Gastrocnemius medialis (tissue), 4 donors: ENCODE data around the gene ZMIZ2. TPM values are rescaled to one million over a fixed set of nuclear protein-coding genes. Genes with fewer than 3 reads are reported as not detected.
A peak's percentile ranks its signal among the peaks of the same experiment; 100 is the strongest.

ENCODE experiments used
- ATAC-seq, 2 donors: fragments of 150-250 bp; one replicate each; pipeline ENCODE4 v1.9.1; 2016
- DNase-seq, 2 donors: peaks; one replicate each; pipeline ENCODE4 v3.0.0-alpha.2; 2019
- H3K27ac ChIP-seq, 4 donors: fragments of 200-600 bp; sonication (generic); 1 replicate in 1 of 4; 2 replicates in 3 of 4; pipeline ENCODE4 v1.5.1; 2016 to 2018; ENCODE audit warnings: mild to moderate bottlenecking in 2 of 4, moderate library complexity in 1 of 4
- H3K27me3 ChIP-seq, 3 donors: fragments of 200-600 bp; sonication (generic) in 2 of 3; 1 replicate in 1 of 3; 2 replicates in 2 of 3; pipeline versions ENCODE4 v1.5.1 to v1.6.0; 2016 to 2019; ENCODE audit warnings: mild to moderate bottlenecking in 1 of 3, moderate library complexity in 1 of 3
- H3K36me3 ChIP-seq, 2 donors: fragments of 200-600 bp; sonication (generic) in 1 of 2; one replicate each; pipeline ENCODE4 v1.5.1; 2017 to 2018
- H3K4me1 ChIP-seq, 2 donors: fragments of 200-600 bp; sonication (generic) in 1 of 2; one replicate each; pipeline ENCODE4 v1.5.1; 2016 to 2017; ENCODE audit warnings: mild to moderate bottlenecking in 2 of 2
- H3K4me3 ChIP-seq, 4 donors: fragments of 200-600 bp; sonication (generic) in 3 of 4; 1 replicate in 1 of 4; 2 replicates in 3 of 4; pipeline ENCODE4 v1.5.1; 2016 to 2019; ENCODE audit warnings: mild to moderate bottlenecking in 2 of 4
- H3K9me3 ChIP-seq, 3 donors: fragments of 200-600 bp; sonication (generic) in 2 of 3; 1 replicate in 1 of 3; 2 replicates in 2 of 3; pipeline ENCODE4 v1.5.1; 2016 to 2019
- POLR2A ChIP-seq, 2 donors: fragments of 450-650 bp; IDR thresholded peaks; one replicate each; pipeline ENCODE4 v1.6.1; 2017; ENCODE audit warnings: antibody characterized with exemption in 2 of 2, mild to moderate bottlenecking in 2 of 2, moderate library complexity in 2 of 2
- in situ Hi-C, 4 donors: fragments of 200-750 bp; cut with MboI; loops; one replicate each; pipeline versions ENCODE4 v1.15.0 to v1.8.0; 2017; ENCODE audit warnings: low sequenced_read_pairs in 4 of 4
- intact Hi-C: fragments of 100-400 bp; cut with DNase I; formaldehyde crosslinking; loops from one replicate; pipeline ENCODE4 v1.15.1; 2023; ENCODE audit warnings: low total_unique reads
- total RNA-seq, 4 donors: library from RNA; depleted of rRNA; stranded (reverse); fragments of >200 nt; gene quantifications; one replicate each; pipeline versions ENCODE4 v1.1.0 to v1.2.3, GENCODE V29; 2016
- TF ChIP-seq, protein P1 (sequence below), 5 experiments: fragments of 450-650 bp in 3 of 5; fragments of 200-600 bp in 2 of 5; sonication (generic) in 2 of 5; IDR thresholded peaks in 4 of 5; conservative IDR thresholded peaks in 1 of 5; 1 replicate in 4 of 5; 2 replicates in 1 of 5; pipeline ENCODE4 v1.5.1; 2016 to 2019; ENCODE audit warnings: antibody characterized with exemption in 5 of 5, mild to moderate bottlenecking in 3 of 5, moderate library complexity in 3 of 5

ZMIZ2 gene
- total RNA-seq, 4 donors from 2014 or later = 10.7 to 19.8 (median 14.0) TPM

DNA sequence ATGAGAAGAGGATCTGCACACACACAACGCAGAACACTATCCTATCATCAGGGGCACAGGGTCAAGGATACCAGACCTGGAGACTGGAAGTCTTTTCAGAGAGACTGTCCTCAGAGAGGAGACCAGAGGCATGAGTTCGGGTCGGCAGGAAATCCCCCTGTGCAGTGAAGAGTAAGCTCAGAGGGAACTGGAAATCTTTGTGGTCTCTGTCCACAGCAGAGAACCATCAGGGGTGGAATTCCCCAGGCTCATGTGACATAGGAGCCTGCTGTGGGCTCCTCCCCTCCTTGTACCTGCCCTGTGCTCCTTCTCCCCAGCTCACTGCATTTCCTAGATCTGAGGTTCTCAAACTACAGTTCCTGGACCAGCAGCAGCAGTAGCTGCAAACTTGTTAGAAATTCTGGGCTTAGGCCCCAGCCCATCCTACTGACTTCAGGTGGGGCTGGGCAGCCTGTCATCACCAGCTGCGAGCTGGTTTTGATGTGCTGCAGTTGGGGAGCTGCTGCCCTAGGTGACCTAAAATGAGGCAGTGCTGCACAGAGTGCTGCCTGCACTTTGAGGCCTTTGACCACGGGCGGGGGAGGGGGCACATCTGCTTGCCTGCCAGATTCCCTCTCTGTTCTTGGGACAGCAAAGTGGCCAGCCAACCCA lies 2.4 kb downstream of the ZMIZ2 start:
- peaks cover 31 to 42% of the 10 kb centered on the region in 2 donors for H3K4me1 ChIP-seq
- H3K4me3 ChIP-seq = no peak overlapping the region
- no peaks in the 10 kb centered on the region for H3K9me3 ChIP-seq
- ATAC-seq (no peak), DNase-seq (no peak)
- TF ChIP-seq, protein P1, sequence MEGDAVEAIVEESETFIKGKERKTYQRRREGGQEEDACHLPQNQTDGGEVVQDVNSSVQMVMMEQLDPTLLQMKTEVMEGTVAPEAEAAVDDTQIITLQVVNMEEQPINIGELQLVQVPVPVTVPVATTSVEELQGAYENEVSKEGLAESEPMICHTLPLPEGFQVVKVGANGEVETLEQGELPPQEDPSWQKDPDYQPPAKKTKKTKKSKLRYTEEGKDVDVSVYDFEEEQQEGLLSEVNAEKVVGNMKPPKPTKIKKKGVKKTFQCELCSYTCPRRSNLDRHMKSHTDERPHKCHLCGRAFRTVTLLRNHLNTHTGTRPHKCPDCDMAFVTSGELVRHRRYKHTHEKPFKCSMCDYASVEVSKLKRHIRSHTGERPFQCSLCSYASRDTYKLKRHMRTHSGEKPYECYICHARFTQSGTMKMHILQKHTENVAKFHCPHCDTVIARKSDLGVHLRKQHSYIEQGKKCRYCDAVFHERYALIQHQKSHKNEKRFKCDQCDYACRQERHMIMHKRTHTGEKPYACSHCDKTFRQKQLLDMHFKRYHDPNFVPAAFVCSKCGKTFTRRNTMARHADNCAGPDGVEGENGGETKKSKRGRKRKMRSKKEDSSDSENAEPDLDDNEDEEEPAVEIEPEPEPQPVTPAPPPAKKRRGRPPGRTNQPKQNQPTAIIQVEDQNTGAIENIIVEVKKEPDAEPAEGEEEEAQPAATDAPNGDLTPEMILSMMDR (IDR thresholded peaks at IDR 0.05 in 4 of 5, conservative IDR thresholded peaks at IDR 0.05 in 1 of 5) = no peak
- TF ChIP-seq POLR2A (IDR thresholded peaks at IDR 0.05) = no peak
- no peaks in the 10 kb centered on the region for H3K27me3 ChIP-seq
- peak overlapping the region in 1 of 4 donors; percentile 79 for H3K27ac ChIP-seq
- no peaks in the 10 kb centered on the region for H3K36me3 ChIP-seq
- intact Hi-C loops (no loop called here), in situ Hi-C loops (loop anchor here in 1 of 4 donors (25.0 kb wide), 1 partner anchor 164 kb away; the partner anchor contains the start of gene TMED4)

DNA sequence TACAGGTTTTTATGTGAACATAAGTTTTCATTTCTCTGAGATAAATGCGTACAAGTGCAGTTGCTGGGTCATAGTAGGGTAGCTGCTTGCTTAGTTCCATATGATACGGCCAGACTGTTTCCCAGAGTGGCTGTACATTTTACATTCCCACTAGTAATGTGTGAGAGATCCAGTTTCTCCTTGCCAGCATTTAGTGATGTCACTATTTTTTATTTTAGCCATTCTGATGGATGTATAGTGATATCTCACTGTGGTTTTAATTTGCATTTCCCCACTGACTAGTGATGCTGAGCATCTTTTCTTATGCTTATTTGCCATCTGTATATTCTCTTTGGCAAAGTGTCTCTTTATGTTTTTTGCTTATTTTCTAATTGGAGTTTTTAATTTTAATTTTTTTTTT lies 4.2 kb downstream of the ZMIZ2 start:
- ATAC-seq (no peak), DNase-seq (no peak)
- peaks cover 0 to 14% of the 10 kb centered on the region in 2 donors for H3K36me3 ChIP-seq
- H3K9me3 ChIP-seq = no peaks in the 10 kb centered on the region
- H3K4me1 ChIP-seq = peaks cover 28 to 38% of the 10 kb centered on the region in 2 donors
- intact Hi-C loops (no loop called here), in situ Hi-C loops (loop anchor here in 1 of 4 donors (25.0 kb wide), 1 partner anchor 166 kb away; the partner anchor contains the start of gene TMED4)
- H3K4me3 ChIP-seq = no peak overlapping the region
- no peaks in the 10 kb centered on the region for H3K27me3 ChIP-seq
- no peak for TF ChIP-seq POLR2A (IDR thresholded peaks at IDR 0.05)
- TF ChIP-seq, protein P1 (IDR thresholded peaks at IDR 0.05 in 4 of 5, conservative IDR thresholded peaks at IDR 0.05 in 1 of 5) = no peak
- H3K27ac ChIP-seq = no peak overlapping the region

DNA sequence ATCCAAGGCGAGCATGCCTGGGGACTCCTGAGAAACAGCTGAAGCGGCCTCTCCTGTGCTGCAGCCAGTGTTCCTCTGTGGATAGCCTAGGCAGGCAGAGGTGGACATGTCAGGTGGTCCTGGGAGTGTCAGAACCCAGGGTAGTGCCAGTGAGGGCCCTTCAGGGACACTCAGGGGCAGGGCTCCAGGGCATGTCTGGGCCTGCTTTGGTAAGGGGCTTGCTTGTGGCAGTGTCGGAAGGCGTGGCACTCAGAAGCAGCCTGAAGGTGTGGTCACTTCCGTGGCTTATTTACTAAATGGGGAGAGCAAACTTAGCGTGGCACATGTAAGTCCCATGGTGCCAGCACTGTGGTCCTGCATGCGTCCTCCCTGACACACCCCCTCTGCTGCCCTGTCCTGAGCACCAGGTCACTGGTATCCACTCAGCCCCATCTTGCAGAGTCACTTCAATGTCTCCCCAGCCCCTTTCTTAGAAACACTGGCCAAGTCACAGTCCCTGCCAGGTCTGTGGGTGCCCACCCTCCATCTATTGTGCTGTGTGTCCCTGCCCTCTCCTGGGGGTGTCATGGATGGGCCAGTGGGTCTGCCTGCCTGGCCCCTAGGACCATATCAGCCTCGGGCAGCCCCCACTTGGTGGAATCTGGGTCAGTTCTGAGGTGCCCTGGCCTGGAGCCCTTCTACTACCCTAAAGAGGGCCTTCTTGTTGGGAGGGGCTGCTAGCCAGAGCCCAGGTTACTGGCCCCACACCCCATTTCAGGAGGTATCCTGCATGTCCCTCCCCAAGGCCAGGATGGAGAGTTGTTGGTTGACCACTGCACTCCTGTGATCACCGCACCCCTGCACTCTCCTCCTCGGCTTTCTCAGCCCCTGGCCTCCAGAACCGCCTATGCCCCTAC lies 6.4 kb downstream of the ZMIZ2 start:
- peaks cover 20 to 26% of the 10 kb centered on the region in 2 donors for H3K4me1 ChIP-seq
- no peak for TF ChIP-seq POLR2A (IDR thresholded peaks at IDR 0.05)
- TF ChIP-seq, protein P1 (IDR thresholded peaks at IDR 0.05 in 4 of 5, conservative IDR thresholded peaks at IDR 0.05 in 1 of 5) = no peak
- no peak overlapping the region for H3K4me3 ChIP-seq
- H3K36me3 ChIP-seq = peaks cover 0 to 33% of the 10 kb centered on the region in 2 donors
- intact Hi-C loops (no loop called here), in situ Hi-C loops (loop anchor here in 1 of 4 donors (25.0 kb wide), 1 partner anchor 168 kb away; the partner anchor contains the start of gene TMED4)
- ATAC-seq (no peak), DNase-seq (no peak)
- H3K9me3 ChIP-seq = no peaks in the 10 kb centered on the region
- H3K27ac ChIP-seq = no peak overlapping the region
- H3K27me3 ChIP-seq = no peaks in the 10 kb centered on the region

DNA sequence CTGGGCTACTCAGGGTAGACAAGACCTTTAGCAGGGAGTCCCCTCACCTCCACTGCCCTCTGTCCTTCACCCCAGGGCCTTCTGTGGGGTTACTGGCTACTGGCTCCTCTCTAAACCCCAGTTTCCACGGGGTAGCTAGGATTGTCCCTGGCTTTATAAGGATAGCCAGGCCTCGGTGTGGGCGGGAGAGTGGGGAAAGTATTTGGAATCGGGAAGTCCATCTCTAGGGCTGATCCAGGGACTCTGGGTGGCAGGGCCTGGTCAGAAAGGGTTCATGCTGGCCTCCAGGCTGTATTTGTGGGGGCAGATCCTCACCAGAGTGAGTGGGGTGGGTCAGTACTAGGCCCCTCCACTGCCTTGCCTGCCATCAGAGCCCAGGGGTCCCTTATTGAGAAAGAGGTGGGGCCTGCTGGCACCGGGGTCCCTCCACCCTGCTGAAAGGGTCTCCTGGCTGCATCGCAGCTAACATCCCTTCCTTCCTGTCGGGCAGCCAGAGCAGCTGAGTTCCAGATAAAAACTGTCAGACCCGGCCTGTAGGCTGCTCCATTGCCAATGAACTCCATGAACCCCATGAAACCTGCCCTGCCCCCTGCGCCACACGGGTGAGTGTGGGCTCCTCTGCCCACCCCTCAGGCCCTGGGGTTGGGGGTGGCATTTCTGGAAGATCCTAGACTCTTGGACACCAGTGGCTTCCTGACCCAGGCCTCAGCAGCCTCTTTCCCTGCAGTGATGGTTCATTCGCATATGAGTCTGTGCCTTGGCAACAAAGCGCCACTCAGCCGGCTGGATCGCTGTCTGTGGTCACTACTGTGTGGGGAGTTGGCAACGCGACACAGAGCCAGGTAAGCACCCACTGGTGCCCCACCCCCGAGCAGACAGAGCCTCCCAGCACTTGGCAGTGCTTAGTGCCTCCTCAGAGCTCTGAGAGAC lies 7.3 kb downstream of the ZMIZ2 start:
- in situ Hi-C loops = loop anchor here in 1 of 4 donors (25.0 kb wide), 1 partner anchor 169 kb away; the partner anchor contains the start of gene TMED4
- Histone ChIP-seq H3K4me3 (no peak overlapping the region), H3K36me3 (peaks cover 0 to 40% of the 10 kb centered on the region in 2 donors), H3K4me1 (peaks cover 14 to 17% of the 10 kb centered on the region in 2 donors), H3K27ac (no peak overlapping the region), H3K9me3 (no peaks in the 10 kb centered on the region), H3K27me3 (no peaks in the 10 kb centered on the region)
- intact Hi-C loops = no loop called here
- DNase-seq (no peak), ATAC-seq (no peak)
- TF ChIP-seq, protein P1 (IDR thresholded peaks at IDR 0.05 in 4 of 5, conservative IDR thresholded peaks at IDR 0.05 in 1 of 5) = no peak
- TF ChIP-seq POLR2A (IDR thresholded peaks at IDR 0.05) = no peak
